Activated T-cell treated with anti-CD3 and anti-CD28 coated beads for 4 hours (primary cell): Measurements from ENCODE around the gene TMEM175.

Source experiments
- DNase-seq: peaks from one replicate; pipeline ENCODE4 v3.0.0-alpha.2; 2020

Gene TMEM175

DNA sequence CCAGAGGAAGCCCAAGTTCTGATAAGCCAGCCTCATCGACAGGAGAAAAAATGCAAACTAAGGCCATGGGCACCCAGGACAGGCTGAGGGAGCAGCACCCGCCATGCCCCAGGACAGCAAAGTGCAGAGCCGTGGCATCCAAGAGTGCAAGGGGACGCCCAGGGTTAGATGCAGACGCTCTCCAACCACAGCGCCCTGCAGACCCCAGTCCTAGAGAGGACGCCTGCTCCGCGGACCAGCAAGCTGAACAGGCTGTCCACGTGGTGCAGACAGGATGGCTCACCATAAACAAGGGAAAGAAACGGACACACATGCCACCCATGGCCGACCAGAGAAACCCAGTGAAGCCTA is 32.7 kb upstream of the TMEM175 start:
- no peak for DNase-seq

DNA sequence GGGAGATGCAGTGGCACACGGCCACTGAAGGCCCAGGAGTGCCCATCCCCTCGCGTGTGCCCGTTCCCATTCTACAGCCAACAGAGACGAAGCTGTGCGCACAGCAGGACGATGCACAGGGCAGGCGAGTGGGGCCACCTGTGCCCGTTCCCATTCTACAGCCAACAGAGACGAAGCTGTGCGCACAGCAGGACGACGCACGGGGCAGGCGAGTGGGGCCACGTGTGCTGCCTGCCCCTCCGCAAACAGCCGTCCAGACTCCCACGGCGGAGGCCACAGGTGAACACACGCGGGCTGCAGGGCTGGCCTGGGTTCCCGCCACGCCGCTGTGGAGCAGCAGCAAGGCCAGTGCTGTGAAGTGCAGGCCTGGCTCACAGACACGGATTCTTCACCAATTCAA is 32.2 kb upstream of the TMEM175 start:
- no peak for DNase-seq

DNA sequence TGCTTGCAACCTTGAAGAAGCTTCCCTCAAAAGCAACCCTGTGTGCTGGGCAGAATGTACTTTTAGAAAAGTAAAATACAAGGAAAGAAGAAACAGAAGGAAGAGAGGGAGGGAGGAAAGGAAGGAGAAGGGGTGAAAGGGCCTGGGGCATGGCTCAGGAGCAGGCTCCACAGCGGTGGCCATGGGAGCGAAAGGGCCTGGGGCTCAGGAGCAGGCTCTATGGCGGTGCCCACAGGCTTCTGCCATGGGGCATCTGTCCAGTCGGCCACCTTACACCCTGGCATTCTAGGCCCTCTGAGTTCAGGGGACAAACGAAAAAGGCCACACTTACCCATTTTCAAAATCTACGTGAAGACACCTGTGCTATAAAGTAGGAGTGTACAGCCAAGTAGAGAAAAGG is 31.5 kb upstream of the TMEM175 start:
- no peak for DNase-seq

DNA sequence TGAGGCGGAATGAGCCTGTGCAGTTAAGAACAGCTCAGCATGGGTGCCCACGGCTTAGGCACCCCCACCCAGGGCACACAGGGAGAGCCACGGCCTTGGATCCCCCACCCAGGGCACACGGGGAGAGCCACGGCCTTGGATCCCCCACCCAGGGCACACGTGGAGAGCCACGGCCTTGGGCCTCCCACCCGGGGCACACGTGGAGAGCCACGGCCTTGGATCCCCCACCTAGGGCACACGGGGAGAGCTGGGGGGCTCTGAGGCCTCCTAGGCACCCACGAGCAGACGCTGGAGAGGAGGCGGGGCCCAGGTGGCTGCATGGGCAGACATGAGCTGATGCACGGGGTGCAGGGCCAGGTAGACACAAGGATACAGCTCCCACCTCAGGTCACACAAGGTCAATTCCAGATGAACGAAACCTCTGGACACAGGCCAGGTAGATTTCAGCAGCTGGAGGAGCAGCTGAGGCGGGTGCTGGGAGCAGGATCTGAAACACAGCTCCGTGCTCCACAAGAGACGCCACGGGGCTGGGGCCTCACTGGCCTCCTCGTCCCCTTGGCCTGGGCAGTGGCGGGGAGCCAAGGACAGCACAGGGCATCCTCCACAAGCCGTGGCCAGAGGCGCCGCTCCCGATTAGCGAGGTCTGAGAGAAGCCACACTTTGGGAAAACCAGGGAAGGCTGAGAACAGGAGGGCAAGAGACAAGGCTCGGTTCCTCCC is 30.9 kb upstream of the TMEM175 start:
- no peak for DNase-seq

DNA sequence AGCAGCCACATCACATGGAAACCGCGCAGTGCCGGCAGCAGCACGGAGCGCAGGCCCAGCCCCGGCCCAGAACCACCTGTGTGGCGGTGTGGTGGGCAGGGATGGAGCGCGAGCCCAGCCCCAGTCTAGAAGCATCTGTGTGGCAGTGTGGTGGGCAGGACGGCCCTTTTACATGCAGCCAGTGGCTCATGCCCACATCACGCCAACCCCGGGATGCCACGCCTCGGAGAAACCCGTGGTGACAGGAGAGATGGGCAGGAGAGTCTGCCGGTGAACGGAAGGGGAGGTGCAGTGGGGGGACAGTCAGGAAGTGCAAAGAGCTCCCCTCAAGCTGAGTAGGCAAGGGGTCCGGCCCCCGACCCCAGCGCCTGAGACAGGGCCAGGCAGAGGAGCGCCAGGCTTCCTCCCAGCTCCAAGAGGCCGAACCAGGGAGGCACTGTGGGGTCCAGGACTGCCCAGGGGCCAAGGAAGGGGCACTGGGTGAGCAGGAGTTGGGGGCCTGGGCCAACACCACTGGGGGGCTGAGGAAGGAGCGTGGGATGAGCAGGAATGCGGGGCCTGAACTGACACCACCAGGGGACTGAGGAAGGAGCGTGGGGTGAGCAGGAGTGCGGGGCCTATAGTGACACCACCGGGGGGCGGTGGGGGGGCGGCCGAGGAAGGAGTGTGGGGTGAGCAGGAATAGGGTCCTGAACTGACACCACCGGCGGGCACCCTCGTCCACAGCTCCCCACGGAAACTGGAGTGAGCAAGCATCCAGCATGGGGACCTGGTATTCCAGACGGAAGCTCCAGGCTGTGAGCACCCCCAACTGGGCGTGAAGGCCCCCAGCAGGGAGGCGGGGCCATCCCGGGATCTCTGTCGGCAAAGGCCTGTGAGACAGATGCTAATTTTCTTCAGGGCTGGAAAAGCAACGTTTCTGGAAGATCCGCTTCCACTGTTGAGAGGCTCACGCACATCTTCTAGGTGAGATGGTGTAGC is 28.9 kb upstream of the TMEM175 start:
- DNase-seq: no peak

DNA sequence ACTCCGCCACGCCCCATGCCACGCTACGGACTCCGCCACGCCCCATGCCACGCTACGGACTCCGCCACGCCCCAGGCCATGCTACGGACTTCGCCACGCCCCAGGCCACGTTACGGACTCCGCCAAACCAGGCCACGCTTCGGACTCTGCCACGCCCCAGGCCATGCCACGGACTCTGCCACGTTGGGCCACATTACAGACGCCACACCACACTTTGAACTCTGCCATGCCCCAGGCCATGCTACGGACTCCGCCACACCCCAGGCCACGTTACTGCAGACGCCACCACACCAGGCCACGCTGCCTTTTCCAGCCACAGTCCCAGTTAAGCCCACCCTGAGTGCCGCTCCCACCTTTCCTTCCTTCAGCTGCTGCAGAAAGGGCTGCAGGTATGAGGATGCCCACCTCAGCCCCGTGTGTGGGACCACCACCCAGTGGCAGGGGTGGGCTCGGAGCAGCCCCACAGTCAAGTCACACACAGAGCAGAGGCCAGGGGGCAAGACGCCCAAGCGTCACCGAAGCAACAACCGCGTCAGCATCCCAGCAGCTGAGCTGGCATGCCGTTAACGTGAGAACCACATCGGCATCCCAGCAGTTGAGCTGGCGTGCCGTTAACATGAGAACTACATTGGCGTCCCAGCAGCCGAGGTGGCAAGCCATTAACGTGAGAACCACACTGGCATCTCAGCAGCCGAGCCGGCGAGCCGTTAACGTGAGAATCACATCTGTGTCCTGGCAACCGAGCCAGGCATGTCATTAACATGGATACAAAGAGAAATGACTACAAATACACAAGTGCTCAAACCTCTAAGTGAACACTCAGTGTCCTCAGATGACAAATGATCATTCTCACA is 26.5 kb upstream of the TMEM175 start:
- no peak for DNase-seq

DNA sequence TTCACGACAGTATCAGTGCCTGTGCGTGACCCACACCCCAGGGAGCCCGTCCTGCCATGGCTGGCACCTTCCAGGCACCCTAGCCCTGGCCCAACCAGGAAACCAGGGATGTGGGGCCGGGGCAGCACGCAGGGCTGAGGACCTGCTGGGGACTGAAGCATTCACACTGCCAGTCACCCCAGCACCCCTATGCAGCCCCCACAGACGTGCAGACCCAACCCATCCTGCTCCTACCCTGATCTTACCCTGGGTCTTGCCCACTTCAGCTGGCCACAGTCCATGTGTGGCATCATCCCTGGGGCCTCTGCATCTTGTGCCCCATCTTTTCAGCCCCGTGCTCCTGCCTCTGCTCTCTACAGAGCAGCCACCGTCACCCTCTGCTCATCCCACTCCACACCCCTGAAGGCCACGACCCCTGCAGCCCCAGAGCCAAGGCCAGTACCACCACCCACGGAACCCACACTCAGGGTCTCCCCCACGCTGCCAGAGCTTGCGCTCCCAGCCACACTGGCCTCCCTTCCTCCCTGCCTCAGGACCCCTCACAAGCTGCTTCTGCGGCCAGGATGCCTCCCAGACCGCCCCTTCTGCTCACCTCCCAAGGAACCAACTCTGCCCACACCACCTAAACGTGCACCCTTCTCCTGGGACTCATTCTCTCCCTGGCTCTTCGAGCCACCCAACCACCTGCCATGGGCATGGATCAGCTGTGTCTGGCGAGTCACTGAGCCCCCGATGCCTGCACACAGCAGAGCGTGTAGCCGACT is 25.7 kb upstream of the TMEM175 start:
- no peak for DNase-seq

DNA sequence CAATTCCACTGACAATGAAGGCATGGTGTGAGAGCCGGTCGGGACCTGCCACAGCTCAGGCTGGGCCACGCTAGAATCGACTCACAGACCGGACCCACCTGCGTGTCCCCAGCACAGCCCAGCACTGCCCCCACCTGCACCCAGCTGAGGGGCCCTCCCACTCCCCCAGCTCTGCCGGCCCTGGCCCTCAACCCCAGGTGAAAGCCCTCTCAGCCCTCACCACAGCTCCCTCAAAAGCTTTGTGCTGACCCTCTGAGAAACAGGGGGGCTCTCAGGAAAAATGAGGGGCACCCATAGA is 25.2 kb upstream of the TMEM175 start:
- no peak for DNase-seq

DNA sequence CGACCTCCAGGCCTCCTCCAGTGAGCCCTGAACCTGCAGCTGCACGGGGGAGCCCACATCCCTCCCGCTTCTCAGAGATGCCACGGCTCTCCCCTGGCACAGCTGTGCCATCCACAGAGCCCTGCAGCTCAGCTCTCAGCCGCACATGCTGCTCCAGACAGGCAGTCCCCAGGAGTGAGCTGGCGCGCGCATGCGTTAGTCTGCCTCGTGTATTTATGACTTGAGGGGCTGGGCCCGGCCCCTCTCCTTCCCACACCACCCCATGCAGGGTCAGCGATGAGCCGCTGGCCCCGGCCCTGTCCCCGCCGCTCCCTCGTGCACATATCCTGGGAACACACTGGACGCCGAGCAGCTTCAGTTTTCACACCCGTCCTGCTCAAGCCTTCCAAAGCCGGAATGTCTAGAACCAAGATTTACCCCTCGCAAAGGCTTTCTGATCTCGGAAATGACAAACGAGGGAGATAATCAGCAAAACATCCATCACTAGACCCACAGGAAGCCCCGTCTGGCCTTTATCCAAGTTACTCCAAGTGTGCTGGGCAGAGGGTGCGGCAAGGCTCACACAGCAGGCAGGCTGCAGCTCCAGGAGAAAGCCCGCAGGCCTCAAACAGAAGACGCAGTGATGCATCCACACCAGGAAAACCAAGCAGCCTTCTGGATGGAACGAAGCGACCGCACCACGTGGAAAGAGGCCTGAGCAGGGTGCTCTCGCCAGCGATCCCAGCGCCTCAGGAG is 24.4 kb upstream of the TMEM175 start:
- DNase-seq: no peak

DNA sequence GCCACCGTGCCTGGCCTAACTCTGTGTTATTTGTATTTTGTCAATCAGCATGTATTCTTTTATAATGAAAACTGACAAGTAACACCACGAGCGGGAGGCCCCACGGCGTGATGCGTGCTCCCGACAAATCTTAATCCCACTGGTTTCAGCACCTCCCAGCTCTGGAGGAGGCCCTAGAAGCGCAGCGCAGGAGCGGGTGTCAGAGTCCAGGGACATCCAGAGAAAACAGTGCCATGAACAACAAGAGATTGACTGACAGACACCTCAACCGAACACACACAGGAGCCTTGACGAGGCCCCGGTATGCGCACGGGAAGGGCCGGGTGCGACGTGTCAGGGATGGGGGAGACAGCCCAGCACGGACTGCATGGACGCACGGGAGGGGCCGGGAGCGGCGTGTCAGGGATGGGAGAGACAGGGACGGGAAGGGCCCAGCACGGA is 23.1 kb upstream of the TMEM175 start:
- no peak for DNase-seq

DNA sequence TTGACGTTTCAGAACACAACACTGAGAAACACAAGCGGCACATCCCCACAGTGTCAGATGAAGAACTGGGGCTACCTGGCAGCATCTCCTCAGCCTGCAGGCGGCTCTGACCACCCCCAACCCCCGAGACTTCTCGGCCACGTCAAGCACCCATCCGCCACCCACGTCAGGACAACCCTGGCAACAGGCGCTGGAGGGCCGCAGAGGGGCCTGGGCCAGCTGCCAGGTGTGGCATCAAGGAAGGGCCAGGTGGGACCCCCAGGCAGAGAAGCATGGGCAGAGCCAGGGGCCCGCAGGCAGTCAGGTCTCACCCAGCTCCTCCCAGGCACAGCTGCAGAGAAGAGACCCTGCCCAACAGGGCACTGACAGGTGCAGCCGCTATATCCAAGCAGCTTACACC is 22.4 kb upstream of the TMEM175 start:
- no peak for DNase-seq

DNA sequence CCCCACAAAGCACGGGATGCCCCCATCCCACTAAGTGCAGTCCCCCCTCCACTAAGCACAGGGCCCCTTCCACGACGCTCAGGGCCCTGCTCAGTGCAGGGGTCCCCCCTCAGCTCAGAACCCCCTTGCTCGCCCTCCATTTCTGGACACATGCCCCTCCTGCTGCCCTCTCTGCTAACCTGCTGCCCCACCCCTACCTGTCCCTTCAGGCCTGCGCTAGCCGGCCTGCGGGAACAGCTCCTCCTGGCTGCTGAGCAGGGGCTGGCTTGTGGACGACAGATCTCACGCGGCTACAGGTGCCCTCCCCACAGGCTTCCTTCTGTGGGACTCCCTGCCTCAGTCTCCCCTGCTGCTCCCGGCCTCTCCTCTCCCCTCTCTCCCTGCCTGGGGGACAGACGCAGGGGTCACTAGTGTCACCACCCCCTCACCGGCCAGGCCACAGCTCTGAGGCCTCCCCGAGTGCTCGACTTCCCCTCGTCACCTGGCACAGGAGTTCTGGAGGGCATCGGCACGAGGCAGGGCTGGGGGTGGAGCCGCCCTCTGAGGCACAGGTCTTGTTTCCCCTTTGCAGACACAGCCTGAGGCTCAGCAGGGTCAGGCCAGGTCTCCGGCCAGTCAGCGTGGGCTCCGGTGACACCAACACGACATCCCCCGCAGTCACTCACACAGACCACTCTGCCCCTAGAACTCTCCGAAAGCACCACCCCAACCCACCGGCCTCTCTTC is 21.7 kb upstream of the TMEM175 start:
- no peak for DNase-seq

DNA sequence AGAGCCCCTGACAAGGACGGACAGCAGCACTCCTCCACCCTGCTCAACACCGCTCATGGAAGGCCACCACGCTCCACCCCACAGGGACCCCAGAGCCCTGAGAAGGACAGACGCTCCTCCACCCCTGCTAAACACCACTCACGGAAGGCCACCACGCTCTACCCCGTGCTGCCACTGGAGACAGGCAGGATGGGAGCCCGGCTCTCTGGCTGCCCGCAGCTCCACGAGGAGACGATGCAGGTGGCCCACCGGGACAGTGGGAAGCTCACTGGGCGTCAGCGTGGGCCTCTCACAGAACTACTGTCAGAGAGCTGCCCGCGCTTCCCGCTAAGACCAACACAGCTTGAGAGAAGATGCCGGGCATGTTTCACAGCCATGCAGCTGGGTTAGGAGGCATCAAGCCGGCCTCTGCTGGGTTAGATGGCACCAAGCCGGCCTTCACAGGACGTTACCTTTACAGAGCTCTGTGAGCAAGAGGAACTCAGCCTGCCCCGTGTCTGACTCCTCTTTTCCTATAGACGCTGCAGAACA is 21.0 kb upstream of the TMEM175 start:
- no peak for DNase-seq

DNA sequence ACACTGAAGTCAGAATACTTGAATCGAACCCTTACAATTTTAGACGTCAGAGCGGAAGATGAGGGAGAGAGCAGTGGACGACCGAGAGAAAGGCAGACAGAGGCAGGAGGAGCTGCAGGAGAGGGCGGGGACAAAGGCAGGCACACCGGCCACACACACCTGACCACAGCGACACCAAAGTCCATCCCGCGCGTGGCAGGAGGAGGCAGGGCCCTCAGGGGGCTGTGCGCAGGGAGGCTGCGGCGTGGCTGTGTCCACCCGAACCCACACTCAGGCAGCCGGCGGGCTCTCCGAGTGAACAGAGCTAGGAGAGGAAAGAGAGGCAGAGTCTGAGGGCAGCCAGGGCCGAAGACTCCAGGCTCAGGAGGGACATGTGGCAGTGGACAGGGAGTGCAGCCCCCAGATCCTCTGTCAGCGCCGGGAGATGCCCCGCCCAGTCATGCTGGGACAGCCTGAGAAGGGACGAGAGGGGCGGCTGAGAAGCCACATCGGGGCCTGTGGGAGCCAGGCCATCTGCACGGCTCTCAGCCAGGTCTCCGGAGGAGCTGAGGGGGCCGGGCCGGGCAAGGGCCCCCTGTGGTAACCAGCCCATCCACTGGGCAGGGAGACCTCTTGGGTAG is 20.3 kb upstream of the TMEM175 start:
- DNase-seq: no peak

DNA sequence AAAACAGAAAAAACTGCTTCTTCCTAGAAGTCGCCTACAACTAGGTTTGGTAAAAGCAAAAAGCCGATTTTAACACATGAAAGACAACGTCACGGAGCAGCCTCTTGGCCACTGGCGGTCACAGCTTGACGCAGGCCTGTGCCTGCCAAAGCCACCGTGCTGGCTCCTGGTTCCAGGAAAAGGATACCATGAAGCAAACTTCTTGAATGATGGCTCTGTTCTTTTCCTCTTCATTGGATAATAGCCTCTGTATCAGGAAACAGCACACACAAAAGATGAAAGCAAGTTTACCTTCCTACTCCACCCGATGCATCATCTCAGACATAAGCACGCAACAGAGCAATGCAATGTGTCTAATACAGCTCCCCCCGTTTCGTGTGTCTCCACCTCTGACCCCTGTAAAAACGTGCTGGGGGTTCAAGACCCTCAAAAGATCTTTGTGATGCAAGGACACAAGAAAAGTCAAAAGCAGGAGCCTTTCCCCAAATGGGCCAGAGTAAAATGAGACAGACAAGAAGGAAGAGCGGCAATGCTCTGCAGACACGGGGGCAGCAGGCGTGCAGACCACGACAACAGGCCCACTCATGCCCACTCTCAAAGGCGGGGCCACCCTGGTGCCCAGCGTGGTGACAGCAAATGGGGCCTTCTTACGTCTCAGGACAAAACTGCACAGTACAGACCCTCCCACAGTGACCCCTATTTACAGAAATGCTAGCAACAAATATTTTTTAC is 19.5 kb upstream of the TMEM175 start:
- DNase-seq: no peak

DNA sequence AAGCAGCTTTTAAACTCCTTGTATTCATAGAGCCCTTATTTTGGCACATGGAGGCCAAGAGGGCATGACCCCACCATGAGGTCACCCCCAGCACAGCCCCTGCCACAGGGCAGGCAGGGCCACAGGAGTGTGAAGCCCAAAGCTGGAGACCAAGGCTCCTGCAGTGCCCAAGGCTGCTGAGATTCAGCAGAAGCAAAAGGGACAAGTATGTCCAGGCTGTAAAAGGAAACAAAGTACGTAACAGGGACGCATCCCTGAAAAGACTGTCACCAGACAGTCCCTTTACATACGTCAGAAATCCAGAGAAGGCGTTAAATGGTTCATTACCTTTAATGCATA is 19.0 kb upstream of the TMEM175 start:
- DNase-seq: no peak

DNA sequence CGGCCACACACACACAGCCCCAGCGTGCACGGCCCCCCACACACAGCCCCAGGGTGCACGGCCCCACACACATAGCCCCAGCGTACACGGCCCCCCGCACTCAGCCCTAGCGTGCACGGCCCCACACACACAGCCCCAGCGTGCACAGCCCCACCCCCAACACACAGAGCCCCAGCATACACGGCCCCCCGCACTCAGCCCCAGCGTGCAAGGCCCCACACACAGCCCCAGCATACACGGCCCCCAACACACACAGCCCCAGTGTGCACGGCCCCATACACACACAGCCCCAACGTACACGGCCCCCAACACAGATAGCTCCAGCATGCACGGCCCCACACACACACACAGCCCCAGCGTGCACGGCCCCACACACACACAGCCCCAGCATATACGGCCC is 17.7 kb upstream of the TMEM175 start:
- DNase-seq: no peak

DNA sequence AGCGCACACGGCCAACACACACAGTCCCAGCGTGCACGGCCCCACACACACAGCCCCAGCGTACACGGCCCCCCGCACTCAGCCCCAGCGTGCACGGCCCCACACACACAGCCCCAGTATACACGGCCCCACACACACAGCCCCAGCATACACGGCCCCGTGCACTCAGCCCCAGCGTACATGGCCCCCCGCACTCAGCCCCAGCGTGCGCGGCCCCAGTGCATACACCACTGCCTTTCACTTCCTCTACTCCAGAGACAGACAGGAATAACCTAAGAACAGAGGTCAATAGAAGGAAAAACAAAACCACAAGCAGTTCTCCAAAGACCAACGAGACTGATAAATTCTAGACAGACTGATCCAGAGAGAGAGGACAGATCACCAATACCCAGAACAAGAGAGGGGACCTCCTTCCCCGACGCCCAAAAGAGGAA is 17.2 kb upstream of the TMEM175 start:
- DNase-seq: no peak

DNA sequence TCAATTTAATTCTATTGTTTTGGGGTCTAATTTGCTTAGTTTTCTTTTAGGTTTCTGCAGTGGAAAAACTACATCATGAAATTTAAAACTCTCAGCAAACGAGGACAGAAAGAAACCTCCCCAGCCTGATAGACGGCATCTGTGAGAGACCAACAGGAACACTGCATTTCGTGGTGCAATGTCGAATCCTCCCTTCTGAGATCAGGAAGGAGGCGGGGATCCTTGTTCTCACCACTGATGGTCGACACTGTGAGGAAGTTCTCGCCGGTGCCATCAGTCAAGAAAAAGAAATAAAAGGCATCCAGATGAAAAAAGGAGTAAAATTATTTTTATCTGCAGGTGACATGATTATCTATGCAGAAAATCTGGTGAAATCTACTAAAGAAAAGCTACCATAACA is 16.7 kb upstream of the TMEM175 start:
- no peak for DNase-seq

DNA sequence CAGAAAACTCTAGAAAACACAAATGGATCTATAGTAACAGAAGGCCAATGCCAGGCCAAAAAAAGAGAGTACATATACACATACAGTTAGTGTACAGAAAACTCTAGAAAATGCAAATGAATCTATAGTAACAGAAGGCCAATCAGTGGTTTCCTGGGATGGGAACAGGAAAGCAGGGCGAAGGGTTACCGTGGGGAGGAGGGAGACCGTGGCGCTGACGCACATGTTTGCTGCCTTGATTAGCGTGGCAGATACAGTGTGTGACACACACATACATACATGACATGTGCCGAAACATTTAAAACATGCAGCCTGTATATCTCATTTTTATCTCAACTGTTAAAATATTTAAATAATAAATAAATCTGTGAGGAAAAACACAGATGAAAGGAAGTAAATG is 14.8 kb upstream of the TMEM175 start:
- DNase-seq: no peak
